Smooth muscle cell of trachea (primary cell): ENCODE measurements around the gene PPP1R11. TPM values are rescaled to one million over a fixed set of nuclear protein-coding genes. Genes with fewer than 3 reads are reported as not detected.

Source experiments
- total RNA-seq: library from RNA; depleted of rRNA; stranded (reverse); fragments of >200 nt; gene quantifications from 2 replicates; pipeline ENCODE4 v1.2.1, GENCODE V29; 2014

The PPP1R11 gene
- 15.6 and 23.0 TPM in 2 replicates for total RNA-seq

DNA sequence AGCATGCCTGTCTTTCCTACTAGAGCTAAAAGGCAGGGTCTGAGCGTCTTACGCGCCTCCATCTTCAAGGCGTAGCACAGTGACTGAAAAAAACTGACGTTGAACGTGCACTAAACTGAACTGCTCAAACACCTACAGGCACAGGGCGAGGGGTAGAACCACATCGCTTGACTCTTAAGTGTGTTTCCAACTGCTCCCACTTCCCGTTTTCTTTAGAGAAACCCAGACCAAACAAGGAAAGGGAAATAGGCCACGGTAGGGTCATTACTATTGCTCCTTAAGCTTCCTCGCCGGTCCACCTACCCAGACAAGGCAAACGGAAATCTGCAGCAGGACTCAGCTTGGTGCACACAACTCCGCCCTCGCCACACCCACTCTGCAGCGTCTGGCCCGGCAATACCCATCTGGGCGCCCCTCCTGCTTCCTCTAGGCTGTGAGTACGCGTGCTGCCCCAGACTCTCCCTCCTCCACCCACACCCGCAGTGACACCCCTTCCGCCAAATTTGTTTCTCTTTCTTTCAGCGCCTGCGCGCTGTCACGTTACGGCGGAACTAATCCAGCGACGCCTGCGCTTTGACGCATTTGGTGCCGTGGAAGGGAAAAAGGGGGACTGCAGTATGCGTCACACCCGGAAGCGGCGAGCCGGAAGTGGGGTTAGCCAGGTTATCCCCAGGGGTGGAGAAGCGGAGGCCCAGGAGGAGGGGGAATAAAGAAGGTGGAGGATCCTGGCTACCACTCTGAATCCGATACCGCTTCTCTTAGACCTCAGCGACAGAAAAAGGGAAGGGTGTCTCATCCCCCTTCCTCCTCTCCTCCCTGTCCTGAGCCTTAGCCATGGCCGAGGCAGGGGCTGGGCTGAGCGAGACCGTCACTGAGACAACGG is at the start of gene PPP1R11:
Gene PPP1R11, plus strand, starts transcription at position 622 of the 883 bp plus-strand sequence. Its CDS starts 213 bp downstream, at position 835.

GRCh38 chr6:30061092-30061857 is 5.7 kb upstream of the PPP1R11 start, which contains the start of gene POLR1H:
Gene POLR1H, plus strand, starts transcription at chr6:30061265. Its CDS starts 260 bp downstream, at chr6:30061525.

DNA sequence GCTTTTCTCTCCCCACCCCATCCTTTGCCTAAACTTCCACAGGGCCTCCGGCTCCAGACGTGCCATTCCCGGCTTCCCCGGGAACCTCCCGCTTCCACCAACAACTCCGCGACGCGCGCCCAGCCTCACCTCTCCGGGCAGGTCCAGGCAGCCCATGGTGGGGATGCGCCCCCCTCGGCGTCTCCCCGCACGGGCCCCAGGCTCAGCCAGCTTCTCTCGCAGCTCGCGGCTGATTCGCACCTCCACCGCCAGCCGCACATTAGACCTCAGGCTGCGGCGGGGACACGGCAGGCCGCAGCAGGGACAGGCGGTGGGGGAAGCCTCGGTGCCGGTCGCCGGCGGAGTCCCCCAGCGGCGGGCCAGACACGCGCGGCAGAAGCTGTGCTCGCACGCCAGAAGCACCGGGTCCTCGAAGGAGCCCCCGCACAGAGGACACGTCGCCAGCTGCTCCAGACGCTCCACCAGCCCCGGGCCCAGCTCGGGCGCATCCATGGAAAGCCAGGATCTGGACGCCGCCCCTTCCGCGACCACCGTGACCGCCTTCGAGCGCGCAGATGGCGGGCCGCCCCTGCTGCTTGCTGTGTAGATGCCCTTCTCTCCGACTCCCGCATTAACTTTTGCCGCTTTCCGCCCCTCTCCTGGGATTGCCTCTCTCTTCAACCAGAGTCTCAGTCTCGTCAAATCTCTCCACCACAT is 8.2 kb downstream of the PPP1R11 start, which contains the start of gene RNF39:
Gene RNF39, minus strand, starts transcription at position 676 of the 696 bp plus-strand sequence. Its CDS starts 184 bp downstream, at position 492.

DNA sequence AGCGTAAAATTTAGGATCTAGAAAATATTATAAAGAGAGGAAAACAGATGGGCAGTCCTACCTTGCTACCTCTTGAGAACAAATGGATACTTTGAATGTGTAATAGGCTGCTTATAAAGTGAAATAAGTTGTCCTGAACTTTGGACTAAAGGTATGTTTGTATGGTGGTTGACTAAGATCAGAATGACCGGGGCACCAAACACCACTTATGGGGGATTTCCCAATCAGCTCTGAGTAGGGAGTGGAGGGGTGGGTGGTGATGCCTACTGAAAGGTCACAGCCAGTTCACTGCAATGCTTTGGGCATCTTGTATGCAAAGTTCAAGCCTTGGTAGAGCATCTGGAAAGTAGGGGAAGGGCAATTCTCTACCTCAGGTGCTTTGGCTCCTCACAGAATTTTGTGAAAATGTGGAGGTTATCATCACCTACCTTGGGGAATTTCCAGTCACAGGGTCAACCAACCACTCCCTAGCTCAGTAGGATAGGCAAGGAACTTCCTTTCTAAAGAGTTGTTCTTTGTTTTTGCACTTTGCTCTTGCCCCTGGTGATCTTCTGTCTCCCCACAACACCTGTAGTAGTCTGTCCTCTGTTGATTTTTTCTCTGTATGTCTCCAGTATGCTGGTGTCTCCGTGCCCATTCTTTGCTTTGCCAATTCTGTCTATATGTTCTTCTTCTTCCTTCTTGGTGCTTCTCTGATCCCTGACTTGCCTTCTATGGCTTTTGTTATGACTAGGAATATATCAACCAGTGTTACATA is 46.2 kb downstream of the PPP1R11 start, which contains the start of gene TRIM31:
Gene TRIM31, minus strand, starts transcription at position 88 of the 757 bp plus-strand sequence. CDS start 285 bp downstream, outside the sequence.

Other genes with a start within 250 kb of the PPP1R11 start
- 0.17 TPM in 1 of 2 replicates, not detected in the other for gene HLA-G, start 239.4 kb upstream of the PPP1R11 start, total RNA-seq
- gene HLA-A, start 124.7 kb upstream of the PPP1R11 start, total RNA-seq, result 281 and 453 TPM in 2 replicates
- gene POLR1H, start 5.9 kb upstream of the PPP1R11 start, total RNA-seq, result 25.0 and 29.2 TPM in 2 replicates
- under 0.01 TPM in 1 of 2 replicates, not detected in the other for gene RNF39, start 8.6 kb downstream of the PPP1R11 start, total RNA-seq
- gene TRIM31, start 45.9 kb downstream of the PPP1R11 start, total RNA-seq, result not detected in 2 replicates
- not detected in 2 replicates for gene TRIM40, start 68.9 kb downstream of the PPP1R11 start, total RNA-seq
- gene TRIM10, start 94.0 kb downstream of the PPP1R11 start, total RNA-seq, result not detected in 2 replicates
- gene TRIM15, start 96.3 kb downstream of the PPP1R11 start, total RNA-seq, result not detected in 2 replicates
- 28.2 and 30.8 TPM in 2 replicates for gene TRIM26, start 146.2 kb downstream of the PPP1R11 start, total RNA-seq